Measurements from ENCODE around the gene TM4SF20. TPM values are rescaled to one million over a fixed set of nuclear protein-coding genes. Genes with fewer than 3 reads are reported as not detected.

The TM4SF20 gene, protein sequence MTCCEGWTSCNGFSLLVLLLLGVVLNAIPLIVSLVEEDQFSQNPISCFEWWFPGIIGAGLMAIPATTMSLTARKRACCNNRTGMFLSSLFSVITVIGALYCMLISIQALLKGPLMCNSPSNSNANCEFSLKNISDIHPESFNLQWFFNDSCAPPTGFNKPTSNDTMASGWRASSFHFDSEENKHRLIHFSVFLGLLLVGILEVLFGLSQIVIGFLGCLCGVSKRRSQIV
- polyA plus RNA-seq: not detected

DNA sequence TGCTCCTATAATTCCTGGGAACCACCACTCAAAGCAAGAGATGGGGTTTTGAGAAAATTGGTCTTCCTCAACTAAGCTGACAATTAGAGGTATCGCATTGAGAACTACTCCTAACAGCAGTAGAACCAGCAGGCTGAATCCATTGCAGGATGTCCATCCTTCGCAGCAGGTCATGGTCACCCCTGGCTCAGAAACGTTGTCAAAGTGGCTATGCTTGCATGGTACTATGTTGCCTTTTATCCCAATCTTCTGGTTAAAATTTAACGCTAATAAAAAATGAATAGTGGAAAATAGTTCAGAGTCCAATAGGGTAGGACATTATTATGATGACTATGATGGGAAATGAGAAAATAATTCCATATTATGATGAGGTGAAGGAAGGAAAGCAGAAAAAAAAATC lies at the start of gene TM4SF20:
Gene TM4SF20 (minus strand): TSS at position 212 of the 400 bp plus-strand sequence. CDS start 38 bp downstream, at position 174.
- no peaks in the 10 kb centered on the region for H3K9me3 Mint-ChIP-seq
- H3K36me3 Mint-ChIP-seq: peaks cover 3% of the 10 kb centered on the region
- H3K27ac Mint-ChIP-seq: no peak within 1 kb of the TSS
- no peaks in the 10 kb centered on the region for H3K27me3 Mint-ChIP-seq
- no peak within 1 kb of the TSS for H3K4me3 Mint-ChIP-seq
- peaks cover 0 to 4% (median 3%) of the 10 kb centered on the region in 3 donors for H3K4me1 Mint-ChIP-seq

DNA sequence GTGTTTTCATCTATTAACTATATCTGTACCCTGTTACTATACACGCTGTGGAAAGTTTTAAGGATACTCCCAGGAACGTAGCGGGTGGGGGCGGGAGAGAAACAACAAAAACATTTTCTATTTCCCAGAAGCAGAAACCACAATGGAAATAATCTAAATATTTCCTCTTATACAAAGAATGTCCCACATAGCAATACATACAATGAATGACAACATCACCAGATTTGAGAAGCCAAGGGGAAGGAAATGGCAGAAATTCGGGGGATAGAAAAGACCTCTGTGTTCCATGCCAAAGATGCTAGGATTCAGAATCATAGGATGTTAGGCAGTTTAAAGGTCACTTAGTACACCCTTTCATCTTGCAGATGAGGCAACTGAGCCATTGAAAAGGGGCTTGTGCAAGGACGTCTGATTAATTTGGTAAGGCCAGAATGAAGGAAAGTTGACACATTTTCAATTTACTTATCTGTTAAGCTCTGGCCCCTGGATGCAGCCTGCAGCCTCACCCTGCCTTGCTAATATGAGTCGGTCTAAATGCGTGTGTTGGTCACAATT lies 49.7 kb upstream of the TM4SF20 start:
- no peak overlapping the region for H3K27ac Mint-ChIP-seq
- H3K4me3 Mint-ChIP-seq: no peak overlapping the region
- peaks cover 0 to 11% (median 7%) of the 10 kb centered on the region in 3 donors for H3K9me3 Mint-ChIP-seq

DNA sequence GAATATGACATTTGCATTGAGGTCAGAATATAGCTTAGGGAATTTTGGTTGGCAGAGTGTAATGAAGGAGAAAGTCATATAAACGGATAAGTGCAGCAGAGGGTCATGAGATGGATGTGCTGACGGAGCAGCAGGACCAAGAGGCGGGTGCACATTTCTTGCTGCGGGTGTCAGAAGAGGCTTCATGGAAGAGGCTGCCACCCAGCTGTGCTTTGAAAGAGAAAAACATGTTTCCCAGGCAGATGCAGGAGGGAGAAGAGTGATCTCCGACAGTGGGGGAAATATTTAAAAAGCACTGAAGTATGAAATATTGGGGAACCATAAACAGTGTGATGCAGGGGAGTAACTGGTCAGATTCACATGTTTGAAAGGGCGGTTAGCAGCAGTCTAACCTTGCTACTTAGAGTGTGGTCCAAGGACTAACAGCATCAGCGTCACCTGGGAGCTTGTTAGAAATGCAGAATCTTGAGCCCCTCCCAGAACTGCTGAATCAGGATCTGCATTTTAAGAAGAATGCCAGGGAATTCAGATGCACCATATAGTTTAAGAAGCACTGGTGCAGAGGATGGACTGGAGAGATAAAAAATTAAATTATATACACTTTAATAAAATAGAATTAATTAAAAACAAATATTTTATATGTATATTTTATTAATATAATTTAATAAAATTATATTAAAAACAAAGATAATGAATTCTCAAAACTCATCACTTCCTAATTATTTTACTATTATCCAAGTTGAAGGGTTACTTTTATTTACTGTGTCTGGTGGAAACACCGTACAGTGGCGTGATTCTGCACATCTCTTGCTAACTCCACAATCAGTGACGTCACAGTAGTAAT lies 44.8 kb upstream of the TM4SF20 start:
- Mint-ChIP-seq H3K27me3 (no peaks in the 10 kb centered on the region), H3K36me3 (no peaks in the 10 kb centered on the region), H3K4me3 (no peak overlapping the region), H3K27ac (peak overlapping the region in 1 of 3 donors; percentile 31), H3K9me3 (no peaks in the 10 kb centered on the region), H3K4me1 (peaks cover 0 to 3% (median 0%) of the 10 kb centered on the region in 3 donors)

More for the DNA sequence above, 49.7 kb upstream of the TM4SF20 start:
- H3K36me3 Mint-ChIP-seq: peaks cover 5% of the 10 kb centered on the region
- H3K27me3 Mint-ChIP-seq: peaks cover 3% of the 10 kb centered on the region
- H3K4me1 Mint-ChIP-seq: no peaks in the 10 kb centered on the region

DNA sequence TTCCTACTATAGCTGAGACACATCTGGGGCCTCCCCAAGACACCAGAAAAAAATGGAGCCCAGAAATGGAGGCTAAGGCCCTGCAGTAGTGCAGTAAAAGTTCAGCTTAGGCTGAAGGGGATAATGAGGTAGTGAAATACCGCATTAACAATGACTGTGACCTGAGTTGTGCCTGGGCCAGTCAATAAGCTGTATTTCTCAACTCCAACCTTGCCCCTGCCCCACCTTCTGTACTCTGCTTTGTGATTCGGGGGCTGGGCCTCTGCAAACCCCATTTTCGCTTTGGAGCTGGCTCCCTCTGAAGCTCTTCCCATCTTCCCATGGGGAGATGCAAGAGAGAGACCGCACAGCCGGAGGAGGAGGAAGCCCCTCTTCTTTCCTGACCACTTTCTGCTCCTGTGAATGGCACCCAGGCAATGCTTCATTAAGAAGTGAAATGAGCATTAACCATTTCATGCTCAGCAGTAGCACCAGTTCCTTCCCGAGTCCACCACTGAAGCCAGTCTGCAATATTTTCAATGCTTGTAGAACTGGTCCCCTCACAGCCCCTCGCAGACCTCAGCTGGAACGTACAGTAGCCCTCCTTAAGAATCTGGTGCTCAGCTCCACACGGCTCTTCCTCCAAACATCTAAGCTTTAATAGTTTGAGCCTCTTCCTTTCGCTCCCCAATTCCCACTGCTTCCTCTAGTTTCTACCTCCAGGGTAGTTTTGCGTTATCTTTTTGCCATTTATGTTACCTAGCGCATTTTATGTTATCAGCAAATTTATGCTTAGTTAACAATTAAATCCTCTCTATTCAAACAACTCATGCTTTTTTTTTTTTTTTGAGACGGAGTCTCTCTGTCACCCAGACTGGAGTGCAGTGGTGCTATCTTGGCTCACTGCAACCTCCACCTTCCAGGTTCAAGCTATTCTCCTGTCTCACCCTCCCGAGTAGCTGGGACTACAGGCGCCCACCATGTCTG lies 41.3 kb upstream of the TM4SF20 start:
- H3K4me1 Mint-ChIP-seq: peaks cover 6 to 8% (median 8%) of the 10 kb centered on the region in 3 donors
- H3K9me3 Mint-ChIP-seq: no peaks in the 10 kb centered on the region
- H3K27me3 Mint-ChIP-seq: no peaks in the 10 kb centered on the region
- peak overlapping the region in 1 of 4 donors; percentile 27 for H3K4me3 Mint-ChIP-seq
- no peaks in the 10 kb centered on the region for H3K36me3 Mint-ChIP-seq
- H3K27ac Mint-ChIP-seq: peak overlapping the region in 1 of 3 donors; percentile 50

GRCh38 chr2:227416701-227417100 lies 37.6 kb upstream of the TM4SF20 start:
- Mint-ChIP-seq H3K27ac (no peak overlapping the region), H3K4me1 (peaks cover 10 to 18% (median 17%) of the 10 kb centered on the region in 3 donors), H3K36me3 (no peaks in the 10 kb centered on the region), H3K4me3 (no peak overlapping the region), H3K27me3 (no peaks in the 10 kb centered on the region), H3K9me3 (no peaks in the 10 kb centered on the region)

GRCh38 chr2:227415538-227416424 lies 36.7 kb upstream of the TM4SF20 start:
- Mint-ChIP-seq H3K36me3 (no peaks in the 10 kb centered on the region), H3K4me1 (peaks cover 19 to 28% (median 26%) of the 10 kb centered on the region in 3 donors), H3K27me3 (no peaks in the 10 kb centered on the region), H3K4me3 (peak overlapping the region in 1 of 4 donors; percentile 56), H3K9me3 (no peaks in the 10 kb centered on the region), H3K27ac (peak overlapping the region in 2 of 3 donors; percentile 64 to 76)

- Mint-ChIP-seq H3K36me3 (no peaks in the 10 kb centered on the region), H3K4me1 (peaks cover 20 to 28% (median 27%) of the 10 kb centered on the region in 3 donors), H3K9me3 (no peaks in the 10 kb centered on the region), H3K27me3 (no peaks in the 10 kb centered on the region), H3K27ac (peak overlapping the region in 1 of 3 donors; percentile 76), H3K4me3 (no peak overlapping the region)
Observed at GRCh38 chr2:227414846-227415245, 35.7 kb upstream of the TM4SF20 start.

DNA sequence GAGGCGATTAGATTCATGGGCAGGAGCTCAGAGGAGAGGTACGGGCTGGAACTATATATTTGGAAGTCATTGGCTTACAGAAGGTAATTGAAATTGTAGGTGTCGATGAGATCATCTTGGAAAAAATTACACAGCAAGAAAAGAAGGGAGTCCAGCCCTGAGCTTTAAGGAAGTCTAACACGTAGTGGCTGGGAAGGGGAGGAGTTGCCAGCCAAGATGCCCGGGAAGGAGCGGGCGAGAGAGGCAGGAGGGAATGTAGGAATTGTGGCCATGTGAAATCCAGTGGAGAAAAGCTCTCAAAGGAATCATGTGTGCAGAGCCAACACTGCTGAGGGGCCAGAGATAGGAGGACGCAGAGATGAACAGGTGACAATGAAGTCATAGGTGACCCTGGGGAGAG lies 34.3 kb upstream of the TM4SF20 start:
- H3K36me3 Mint-ChIP-seq: no peaks in the 10 kb centered on the region
- no peaks in the 10 kb centered on the region for H3K9me3 Mint-ChIP-seq
- peak overlapping the region in 1 of 3 donors; percentile 0 for H3K27ac Mint-ChIP-seq
- no peak overlapping the region for H3K4me3 Mint-ChIP-seq
- H3K27me3 Mint-ChIP-seq: no peaks in the 10 kb centered on the region
- peaks cover 20 to 28% (median 27%) of the 10 kb centered on the region in 3 donors for H3K4me1 Mint-ChIP-seq

GRCh38 chr2:227412877-227413276 lies 33.8 kb upstream of the TM4SF20 start:
- H3K27ac Mint-ChIP-seq: peak overlapping the region in 1 of 3 donors; percentile 0
- H3K9me3 Mint-ChIP-seq: no peaks in the 10 kb centered on the region
- H3K36me3 Mint-ChIP-seq: no peaks in the 10 kb centered on the region
- no peak overlapping the region for H3K4me3 Mint-ChIP-seq
- no peaks in the 10 kb centered on the region for H3K27me3 Mint-ChIP-seq
- peaks cover 20 to 28% (median 27%) of the 10 kb centered on the region in 3 donors for H3K4me1 Mint-ChIP-seq

GRCh38 chr2:227411990-227412350 lies 32.9 kb upstream of the TM4SF20 start:
- Mint-ChIP-seq H3K4me1 (peaks cover 20 to 28% (median 27%) of the 10 kb centered on the region in 3 donors), H3K27me3 (no peaks in the 10 kb centered on the region), H3K27ac (peak overlapping the region in 1 of 3 donors; percentile 12), H3K9me3 (no peaks in the 10 kb centered on the region), H3K4me3 (peak overlapping the region in 2 of 4 donors; percentile 30 to 67), H3K36me3 (no peaks in the 10 kb centered on the region)

GRCh38 chr2:227411320-227411989 lies 32.3 kb upstream of the TM4SF20 start:
- Mint-ChIP-seq H3K36me3 (no peaks in the 10 kb centered on the region), H3K27ac (peak overlapping the region; percentile 12 to 64 (median 55)), H3K4me1 (peaks cover 20 to 28% (median 27%) of the 10 kb centered on the region in 3 donors), H3K4me3 (peak overlapping the region in 1 of 4 donors; percentile 67), H3K27me3 (no peaks in the 10 kb centered on the region), H3K9me3 (no peaks in the 10 kb centered on the region)

- no peaks in the 10 kb centered on the region for H3K36me3 Mint-ChIP-seq
- H3K4me1 Mint-ChIP-seq: peaks cover 19 to 24% (median 20%) of the 10 kb centered on the region in 3 donors
- H3K4me3 Mint-ChIP-seq: no peak overlapping the region
- no peak overlapping the region for H3K27ac Mint-ChIP-seq
- no peaks in the 10 kb centered on the region for H3K27me3 Mint-ChIP-seq
- H3K9me3 Mint-ChIP-seq: no peaks in the 10 kb centered on the region
Observed at GRCh38 chr2:227410191-227410590, 31.1 kb upstream of the TM4SF20 start.

DNA sequence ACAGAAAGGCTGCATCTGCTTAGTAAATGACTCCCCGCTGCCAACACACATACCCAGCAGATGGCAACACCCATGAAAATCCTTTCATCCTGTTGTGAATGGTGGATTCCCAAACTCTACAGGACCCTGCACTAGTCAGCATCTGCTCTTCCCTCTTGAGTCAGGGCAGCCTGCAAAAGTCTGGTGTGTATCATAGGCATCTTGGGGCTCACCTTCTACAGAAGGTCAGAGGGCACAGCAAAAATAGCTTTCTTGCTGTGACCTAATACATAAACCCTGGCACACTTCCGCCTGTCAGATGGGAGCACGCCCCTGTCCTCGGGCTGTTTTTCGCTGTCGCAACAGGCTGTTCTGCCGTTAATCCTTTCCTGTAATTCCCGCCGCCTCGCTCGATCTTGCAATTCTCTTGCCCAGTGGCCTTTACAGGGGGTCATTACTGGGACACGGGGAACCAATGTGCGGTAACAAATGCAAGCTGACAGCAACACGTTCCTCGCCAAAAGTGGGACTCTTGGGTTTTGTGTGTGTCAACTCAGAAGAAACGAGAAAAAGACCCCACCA lies 28.6 kb upstream of the TM4SF20 start:
- Mint-ChIP-seq H3K27me3 (peaks cover 4% of the 10 kb centered on the region), H3K4me1 (peaks cover 25 to 30% (median 30%) of the 10 kb centered on the region in 3 donors), H3K9me3 (no peaks in the 10 kb centered on the region), H3K4me3 (no peak overlapping the region), H3K27ac (peak overlapping the region in 1 of 3 donors; percentile 19), H3K36me3 (no peaks in the 10 kb centered on the region)
